GM18867 (cell line): Measurements from ENCODE around the gene SLC32A1.

Experiments used
- ATAC-seq: cut with Tn5 transposase; IDR thresholded peaks from one replicate; pipeline ENCODE4 v1.9.1; 2021; ENCODE audit warnings: mild to moderate bottlenecking, moderate library complexity; ENCODE audit not compliant: unreplicated experiment

The SLC32A1 gene

DNA sequence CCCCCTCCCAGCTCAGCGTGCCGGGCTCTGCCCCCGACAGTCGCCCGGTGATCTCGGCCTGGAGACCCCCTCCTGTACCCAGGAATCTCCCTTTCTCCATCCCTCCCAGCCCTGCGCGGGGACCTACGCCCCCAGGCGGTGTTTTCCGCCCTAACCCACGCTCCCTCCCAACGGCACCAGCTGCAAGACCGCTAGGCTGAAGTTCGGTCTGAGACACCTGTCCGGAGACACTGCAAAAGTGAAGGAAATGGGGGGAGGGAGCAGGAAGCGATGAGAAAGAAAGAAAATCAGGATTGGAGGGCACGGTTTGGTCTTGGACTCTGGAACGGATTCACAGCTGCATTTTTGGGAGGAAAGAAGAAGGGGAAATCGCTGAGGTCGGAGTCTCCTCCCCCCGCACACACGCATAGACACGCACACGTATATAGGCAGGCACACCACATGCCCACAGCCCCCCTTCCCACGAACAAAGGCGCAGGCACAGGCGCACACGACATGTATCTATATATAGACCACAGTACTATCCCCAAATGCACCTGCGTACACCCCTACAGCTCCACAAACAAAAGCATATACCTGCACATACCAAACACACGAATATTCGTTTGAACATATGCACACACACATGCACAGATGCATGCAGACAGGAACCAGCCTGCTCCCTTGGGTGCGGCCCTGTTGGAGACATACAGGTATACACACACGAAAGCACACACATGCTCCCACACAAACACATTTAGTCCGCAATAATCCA lies 1.0 kb downstream of the SLC32A1 start:
- ATAC-seq: no peak

DNA sequence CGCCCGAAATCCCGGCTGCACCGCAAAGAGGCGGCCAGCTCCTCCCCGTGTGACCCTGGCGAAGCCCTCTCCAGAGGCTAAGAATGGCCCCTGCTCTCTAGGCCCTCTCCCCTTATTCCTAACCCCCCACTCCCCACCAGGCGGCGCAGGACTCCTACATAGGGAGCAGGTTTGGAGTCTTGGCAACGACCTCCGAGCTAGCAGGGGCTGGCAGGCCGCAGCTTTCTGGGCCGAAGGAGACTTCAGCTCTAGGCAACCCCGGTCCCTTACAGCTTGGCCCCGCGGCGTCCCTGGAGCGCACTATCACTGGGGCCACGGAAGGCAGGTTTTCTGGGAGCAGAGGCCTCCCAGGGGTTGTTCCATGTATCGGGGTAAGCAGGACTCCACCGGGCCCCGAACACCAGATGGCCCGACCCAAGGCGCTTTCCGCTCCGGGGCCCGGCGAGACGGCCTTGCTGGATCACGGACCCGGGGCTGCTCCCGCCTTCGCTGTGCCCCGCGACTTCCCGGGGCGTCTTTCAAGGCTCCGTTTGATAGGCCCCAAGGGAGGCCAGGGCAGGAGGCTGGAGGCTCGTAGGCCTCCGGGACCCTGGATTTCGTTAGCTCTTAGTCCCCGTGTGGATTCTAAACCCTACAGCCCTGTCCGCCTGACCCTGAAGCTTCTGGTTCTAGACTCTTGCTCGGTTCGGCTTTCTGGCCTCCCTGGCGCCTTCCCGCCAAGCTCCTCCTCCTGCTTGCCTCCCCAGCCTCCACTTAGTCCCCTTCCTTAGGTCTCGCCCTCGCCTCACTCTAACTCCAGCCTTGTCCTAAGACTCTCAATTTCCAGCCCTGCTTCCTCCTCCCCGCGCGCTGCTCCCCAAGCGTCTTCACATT lies 1.9 kb downstream of the SLC32A1 start:
- no peak for ATAC-seq

DNA sequence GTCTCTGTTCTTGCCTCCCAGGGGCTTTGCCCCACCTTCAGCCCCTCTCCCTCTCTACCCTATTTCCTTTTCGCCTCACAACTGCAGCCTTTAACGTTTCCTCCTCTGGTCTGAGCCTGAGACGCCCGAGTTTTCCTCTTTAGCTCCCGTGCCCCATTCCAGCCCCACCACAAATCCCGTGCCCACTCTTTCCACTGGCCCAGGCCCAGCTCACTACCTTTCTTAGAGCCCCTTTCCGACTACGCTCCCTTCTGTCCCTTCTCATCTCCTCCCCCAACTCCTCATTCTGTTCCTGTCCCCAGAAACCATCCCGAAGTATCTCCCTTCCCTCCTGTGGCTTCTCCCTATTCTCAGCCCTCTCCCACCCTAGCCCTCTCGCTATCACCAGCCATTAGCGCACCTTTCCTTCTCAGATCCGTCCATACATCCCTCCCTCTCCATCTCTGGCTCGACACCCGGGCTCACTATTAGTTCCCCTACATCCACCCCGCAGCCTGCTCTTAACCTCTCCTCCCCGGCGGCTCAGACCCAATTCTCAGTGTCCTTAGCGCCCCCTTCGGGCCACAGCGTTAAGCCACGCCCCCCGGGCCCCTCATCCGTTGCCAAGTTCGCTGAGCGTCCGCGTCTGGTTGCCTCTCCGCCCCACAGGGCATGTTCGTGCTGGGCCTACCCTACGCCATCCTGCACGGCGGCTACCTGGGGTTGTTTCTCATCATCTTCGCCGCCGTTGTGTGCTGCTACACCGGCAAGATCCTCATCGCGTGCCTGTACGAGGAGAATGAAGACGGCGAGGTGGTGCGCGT lies 2.7 kb downstream of the SLC32A1 start:
- no peak for ATAC-seq

DNA sequence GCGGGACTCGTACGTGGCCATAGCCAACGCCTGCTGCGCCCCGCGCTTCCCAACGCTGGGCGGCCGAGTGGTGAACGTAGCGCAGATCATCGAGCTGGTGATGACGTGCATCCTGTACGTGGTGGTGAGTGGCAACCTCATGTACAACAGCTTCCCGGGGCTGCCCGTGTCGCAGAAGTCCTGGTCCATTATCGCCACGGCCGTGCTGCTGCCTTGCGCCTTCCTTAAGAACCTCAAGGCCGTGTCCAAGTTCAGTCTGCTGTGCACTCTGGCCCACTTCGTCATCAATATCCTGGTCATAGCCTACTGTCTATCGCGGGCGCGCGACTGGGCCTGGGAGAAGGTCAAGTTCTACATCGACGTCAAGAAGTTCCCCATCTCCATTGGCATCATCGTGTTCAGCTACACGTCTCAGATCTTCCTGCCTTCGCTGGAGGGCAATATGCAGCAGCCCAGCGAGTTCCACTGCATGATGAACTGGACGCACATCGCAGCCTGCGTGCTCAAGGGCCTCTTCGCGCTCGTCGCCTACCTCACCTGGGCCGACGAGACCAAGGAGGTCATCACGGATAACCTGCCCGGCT lies 3.4 kb downstream of the SLC32A1 start:
- ATAC-seq: no peak

DNA sequence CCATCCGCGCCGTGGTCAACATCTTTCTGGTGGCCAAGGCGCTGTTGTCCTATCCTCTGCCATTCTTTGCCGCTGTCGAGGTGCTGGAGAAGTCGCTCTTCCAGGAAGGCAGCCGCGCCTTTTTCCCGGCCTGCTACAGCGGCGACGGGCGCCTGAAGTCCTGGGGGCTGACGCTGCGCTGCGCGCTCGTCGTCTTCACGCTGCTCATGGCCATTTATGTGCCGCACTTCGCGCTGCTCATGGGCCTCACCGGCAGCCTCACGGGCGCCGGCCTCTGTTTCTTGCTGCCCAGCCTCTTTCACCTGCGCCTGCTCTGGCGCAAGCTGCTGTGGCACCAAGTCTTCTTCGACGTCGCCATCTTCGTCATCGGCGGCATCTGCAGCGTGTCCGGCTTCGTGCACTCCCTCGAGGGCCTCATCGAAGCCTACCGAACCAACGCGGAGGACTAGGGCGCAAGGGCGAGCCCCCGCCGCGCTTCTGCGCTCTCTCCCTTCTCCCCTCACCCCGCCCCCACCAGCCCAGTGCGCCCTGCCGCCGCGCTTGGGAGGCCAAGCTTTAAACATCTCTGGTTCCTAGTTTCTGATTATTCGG lies 4.0 kb downstream of the SLC32A1 start:
- ATAC-seq: no peak

DNA sequence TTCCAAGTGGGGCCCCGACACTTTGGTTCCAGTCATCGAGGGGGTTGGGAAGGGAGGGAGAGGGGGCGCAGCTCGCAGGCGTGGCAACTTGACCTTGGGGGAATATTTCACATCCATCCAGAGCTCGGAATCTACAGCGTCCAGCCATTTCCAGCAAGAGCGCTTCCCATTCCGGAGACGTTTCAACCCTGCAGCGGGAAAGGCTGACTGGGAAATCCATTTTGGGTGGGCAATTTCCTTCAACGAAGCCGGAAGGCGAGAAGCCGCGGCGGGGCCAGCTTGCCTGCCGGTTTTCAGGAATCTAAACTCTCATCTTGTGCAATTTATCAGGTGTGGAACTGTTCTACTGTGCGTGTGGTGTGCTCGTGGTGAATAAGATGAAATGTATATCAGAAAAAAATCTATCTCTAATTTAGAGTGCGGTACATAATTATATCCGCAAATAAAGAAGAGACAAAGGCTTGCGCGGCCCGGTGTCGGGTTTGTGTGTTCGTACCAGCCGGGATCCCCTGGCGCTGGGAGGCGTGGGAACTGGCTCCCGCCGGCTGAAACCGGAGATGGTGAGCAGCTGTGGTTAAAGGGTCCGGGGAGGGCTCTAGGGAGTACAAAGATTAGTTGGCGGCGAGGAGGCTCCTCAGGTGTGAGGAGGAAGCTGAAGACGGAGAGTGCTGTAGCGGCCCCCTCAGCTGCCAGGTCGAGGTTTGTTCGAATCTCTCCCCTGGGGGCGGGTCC lies 4.8 kb downstream of the SLC32A1 start:
- no peak for ATAC-seq

DNA sequence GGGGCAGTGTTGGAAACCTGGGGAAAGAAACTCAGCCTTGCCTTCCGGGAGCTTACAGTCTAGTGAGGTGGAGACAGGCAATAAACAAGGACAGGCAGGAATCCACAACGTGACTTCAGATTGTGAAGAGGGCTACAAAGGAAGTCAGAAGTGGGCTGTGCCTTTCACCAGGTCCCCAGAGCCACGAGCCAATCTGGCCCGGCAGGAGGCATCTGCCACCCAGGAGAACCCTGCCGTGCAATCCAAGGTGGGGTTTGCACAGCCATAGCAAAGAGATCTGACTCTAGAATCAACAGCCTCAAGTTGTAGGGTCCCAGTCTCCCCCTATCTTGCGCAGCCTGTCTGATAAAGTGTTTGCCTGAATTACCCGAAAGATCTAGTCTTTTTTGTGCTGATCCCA lies 5.5 kb downstream of the SLC32A1 start:
- no peak for ATAC-seq

DNA sequence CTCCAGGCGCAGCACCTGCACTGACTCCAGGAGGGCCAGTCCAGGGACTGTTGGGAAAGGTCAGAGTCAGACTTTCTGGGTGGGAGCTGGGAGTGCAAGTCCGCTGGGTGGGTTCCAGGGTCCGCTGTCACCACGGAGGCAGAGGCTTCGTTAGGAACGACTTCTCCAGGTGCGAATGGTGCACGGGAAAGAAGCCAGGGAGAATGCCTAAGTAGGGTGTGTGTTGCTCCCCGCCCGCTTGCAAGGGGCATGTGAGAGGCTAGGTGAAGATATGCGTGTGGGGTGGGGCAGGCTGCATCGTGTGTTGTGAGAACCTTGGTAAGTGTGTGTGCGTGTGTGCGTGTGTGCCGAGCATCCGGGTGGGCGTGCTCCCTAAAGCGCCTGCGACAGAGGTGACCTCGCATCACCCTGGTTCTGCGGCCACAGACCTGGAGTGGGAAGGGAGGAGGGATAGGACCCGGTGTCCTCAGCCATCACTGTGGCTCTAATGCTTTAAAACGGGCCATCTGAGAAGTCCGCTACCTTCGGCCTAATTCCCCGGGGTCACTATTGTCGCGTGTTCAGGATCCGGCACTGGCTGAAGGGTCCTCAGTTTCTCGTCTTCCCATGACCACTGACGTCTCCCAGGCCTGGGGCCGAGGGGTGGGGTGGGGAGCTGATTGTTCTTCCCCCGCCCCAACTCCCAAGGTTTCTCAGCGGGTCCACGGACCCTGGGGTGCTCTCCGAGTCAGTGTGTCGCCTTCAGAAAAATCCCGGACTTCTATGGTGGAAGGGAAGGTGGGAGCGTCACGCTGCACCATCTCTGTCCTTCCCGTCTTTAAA lies 6.1 kb downstream of the SLC32A1 start:
- no peak for ATAC-seq

DNA sequence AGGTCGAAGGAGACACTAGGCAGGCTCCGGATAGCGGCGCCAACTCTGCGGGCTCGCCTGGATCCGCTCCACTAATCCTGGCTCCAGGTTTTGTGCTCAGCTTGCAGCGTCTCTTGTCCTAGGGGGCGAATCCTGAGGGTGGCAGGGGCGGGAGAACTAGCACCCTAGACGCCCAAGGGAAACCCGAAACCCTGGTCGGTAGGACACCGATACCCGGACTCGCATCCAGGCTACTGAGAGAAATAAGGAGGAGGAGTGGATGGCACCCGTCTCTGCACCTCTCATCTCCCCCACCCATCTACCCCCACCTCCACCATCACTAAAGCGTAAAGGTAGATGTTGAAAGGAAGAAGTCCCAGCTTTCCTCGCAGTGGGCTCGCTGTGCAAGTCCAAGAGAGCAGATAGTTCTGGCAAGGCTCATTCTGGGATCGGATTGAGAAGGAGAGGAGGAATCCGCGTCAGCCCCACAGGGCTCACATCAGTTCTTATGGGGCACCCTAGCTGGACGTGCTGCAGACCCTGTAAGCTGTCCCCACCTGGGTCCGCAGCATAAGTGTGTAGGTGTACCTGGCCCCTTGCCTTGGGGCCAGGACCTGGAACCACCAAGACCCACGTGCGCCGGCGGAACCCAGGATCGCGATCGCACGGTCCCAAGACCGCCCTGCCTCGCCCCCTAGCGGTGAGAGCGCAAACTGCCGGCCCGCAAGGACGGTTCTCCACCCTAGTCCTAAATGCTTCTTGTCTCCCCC lies 6.9 kb downstream of the SLC32A1 start:
- no peak for ATAC-seq

DNA sequence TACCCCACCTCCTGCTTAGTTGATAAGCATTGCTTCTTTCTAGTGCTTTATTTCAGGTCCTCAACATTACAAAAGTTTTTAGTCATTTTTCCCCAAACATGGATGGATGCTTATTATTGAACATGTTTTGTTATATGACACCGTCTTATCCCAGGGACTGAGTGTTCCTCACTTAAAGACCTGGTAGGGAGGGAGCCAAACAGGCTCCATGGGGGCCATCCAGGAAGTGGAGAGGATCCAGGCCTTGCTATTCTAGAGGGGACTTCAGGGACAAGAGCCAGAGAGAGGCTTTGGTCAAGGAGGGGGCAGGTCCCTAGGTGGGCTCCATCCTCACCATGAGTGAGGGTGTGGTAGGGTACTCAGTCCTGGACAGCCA lies 7.4 kb downstream of the SLC32A1 start:
- ATAC-seq: no peak

DNA sequence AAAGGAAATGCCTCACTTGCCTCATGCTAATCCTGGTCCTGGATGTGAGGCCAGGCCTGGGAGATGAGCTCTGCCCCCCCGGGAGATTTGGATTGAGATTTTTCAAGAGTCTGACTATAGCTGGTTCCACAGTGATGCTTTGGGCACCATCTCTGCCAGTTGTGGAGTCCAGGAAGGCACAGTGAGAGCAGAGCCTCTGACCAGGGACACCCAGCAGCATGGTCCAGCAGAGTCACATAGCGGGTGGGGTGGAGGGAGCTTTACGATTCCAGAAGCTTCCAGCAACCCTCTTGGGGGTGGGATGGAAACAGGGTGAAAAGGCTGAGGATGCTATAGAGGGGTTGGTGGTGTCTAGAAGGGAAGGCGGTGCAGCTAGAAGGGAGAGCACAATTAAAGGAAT lies 8.7 kb downstream of the SLC32A1 start:
- ATAC-seq: no peak

DNA sequence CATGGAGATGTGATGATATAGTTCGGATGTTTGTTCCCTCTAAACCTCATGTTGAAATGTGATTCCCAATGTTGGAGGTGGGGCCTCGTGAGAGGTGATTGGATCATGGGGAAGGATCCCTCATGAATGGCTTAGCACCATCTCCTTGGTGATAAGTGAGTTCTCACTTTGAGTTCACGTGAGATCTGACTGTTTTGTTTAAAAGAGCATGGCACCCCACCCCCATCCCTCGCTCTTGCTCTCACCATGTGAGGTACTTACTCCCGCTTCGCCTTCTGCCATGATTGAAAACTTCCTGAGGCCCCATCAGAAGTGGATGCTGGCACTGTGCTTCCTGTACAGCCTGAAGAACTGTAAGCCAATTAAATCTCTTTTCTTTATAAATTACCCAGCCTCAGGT lies 10.9 kb downstream of the SLC32A1 start:
- ATAC-seq: no peak

DNA sequence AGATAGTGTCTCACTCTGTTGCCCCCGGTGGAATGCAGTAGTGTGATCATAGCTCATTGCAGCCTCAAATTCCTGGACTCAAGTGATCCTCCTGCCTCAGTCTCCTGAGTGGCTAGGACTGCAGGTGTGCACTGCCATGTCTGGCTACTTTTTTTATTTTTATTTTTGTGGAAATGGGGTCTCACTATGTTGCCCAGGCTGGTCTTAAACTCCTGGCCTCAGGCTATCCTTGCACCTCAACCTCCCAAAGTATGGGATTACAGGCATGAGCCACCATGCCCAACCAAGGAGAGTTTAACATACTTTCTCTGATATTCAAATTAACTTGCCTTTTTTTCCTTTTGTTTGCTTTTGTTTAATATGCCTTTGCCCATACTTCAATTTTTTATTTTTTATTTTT lies 13.6 kb downstream of the SLC32A1 start:
- ATAC-seq: no peak

DNA sequence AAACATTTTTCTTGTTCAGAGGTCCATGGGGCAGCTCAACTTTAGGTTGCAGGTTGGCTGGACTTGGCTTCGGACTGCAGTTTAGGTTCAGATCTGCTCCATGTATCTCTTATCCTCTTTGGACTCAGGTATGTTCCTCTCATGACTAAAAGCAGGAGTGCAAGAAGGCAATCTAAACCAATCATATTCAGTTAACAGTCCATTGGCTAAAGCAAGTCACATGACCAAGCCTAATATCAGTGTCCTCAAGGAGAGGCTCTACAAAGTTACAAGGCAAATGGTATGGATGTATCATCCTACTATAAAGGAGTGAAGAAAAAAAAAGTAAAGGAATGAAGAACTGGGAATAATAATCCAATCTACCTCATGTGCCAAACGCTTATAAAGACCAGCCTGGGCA lies 21.5 kb downstream of the SLC32A1 start:
- ATAC-seq: no peak

DNA sequence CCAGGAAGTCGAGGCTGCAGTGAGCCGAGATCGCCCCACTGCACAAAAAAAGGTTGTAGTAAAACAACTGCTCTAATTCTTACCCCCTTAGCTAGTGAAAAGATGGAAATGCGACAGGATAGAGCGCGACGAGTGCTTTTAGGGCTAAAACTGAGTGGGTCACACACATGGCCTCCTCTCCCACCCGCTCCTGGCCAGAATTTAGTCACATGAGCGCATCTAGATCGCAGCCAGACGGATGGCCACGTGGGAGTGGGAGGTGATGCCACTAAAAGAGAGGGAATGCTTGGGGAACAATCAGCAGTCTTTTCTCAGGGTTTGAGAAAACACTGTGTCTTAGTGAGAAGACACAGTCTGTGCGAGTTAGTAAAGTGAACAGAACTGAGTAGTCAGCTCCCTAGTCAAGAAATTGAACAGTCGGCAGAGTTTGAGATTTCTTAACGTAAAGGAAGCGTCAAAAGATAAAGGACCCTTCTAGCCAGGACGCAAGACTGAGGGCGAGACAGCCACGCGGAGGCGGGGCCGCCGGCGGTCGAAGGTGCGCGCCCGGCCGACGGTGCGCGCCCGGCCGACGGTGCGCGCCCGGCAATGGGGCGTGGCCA lies 23.3 kb downstream of the SLC32A1 start:
- ATAC-seq: no peak

DNA sequence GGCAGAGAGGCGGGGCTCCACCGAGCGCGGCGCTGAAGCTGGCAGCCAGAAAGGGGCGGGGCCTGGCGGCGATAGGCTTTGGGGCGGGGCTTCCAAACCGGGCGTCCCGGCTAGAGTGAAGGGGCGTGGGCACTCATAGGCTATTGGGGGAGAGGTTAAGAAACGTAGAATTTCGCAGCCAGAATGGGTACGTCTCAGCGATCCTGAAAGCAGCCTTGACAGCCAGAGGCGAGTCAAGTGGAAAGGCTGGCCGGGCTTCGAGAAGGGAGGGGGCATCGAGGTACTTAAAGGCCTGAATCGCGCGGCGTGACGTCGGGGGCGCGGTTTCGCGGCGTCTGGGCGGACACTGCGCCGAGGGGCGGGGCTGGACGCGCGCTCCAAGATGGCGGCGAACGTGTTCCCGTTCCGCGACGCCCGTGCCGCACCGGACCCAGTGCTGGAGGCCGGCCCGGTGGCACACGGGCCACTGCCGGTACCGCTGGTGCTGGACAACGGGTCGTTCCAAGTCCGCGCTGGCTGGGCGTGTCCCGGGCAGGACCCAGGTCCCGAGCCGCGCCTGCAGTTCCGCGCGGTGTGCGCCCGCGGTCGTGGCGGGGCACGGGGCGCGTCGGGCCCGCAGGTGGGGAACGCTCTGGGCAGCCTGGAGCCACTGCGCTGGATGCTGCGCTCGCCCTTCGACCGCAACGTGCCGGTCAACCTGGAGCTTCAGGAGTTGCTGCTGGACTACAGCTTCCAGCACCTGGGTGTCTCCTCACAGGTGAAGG lies 24.0 kb downstream of the SLC32A1 start, which contains the start of gene ACTR5:
Gene ACTR5, plus strand, starts transcription at position 364 of the 764 bp plus-strand sequence. Its CDS starts 19 bp downstream, at position 383.
- ATAC-seq: peak; percentile 83

DNA sequence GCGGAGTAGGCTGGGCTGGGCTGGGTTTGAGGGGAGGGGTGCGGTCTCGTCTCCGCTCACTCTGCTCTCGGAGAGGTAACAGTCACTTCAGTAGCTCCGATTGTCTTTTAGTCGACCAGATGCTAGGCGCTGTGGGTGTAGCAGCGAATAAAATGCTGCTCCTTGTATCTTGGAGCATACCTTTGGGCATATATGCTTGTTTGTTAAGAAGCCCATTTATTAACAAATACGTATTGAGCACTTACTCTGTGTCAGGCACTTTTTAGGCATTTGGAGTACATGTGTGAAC lies 24.5 kb downstream of the SLC32A1 start:
- ATAC-seq: peak; percentile 32
